Measurements from ENCODE around the gene FUBP3.

GRCh38 chr9:130576176-130576575 is 3.2 kb upstream of the FUBP3 start:
- no peak for TF ChIP-seq CTCF (IDR thresholded peaks at IDR 0.05)
- TF ChIP-seq POLR2A (IDR thresholded peaks at IDR 0.05), result no peak

Data from uterus (tissue), 2 donors.